ENCODE data around the gene DDO.

DNA sequence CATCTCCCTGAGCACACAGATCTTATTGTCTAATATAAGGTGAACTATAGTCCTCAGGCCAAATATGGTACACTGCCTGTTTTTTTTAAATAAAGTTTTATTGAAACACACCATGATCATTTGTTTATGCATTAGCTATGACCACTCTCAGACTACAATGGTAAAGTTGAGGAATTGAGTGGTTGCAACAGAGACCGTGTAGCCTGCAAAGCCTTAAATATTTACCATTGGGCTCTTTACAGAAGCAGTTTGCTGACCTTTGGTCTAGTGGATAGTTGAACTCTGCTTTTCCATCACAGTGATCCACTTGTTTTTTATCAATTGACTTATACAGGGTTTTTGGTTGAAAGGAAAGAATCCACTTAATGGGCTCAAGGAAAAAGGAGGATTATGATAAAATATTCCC, 29.9 kb downstream of the DDO start:
- TF ChIP-seq, protein P1, sequence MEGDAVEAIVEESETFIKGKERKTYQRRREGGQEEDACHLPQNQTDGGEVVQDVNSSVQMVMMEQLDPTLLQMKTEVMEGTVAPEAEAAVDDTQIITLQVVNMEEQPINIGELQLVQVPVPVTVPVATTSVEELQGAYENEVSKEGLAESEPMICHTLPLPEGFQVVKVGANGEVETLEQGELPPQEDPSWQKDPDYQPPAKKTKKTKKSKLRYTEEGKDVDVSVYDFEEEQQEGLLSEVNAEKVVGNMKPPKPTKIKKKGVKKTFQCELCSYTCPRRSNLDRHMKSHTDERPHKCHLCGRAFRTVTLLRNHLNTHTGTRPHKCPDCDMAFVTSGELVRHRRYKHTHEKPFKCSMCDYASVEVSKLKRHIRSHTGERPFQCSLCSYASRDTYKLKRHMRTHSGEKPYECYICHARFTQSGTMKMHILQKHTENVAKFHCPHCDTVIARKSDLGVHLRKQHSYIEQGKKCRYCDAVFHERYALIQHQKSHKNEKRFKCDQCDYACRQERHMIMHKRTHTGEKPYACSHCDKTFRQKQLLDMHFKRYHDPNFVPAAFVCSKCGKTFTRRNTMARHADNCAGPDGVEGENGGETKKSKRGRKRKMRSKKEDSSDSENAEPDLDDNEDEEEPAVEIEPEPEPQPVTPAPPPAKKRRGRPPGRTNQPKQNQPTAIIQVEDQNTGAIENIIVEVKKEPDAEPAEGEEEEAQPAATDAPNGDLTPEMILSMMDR (conservative IDR thresholded peaks at IDR 0.05; ENCODE audit: low read length), result no peak
- TF ChIP-seq EZH2phosphoT487 (IDR thresholded peaks at IDR 0.05; ENCODE audit: borderline replicate concordance, low read depth, low read length), result no peak
